MM.1S (cell line): Measurements from ENCODE around the gene CFAP65.

Experiments used
- DNase-seq: peaks from one replicate; pipeline ENCODE4 v3.0.0-alpha.2; 2015
- H2AFZ ChIP-seq: fragments of 300-600 bp; sonication (generic); 2 replicates; pipeline ENCODE4 v1.6.0; 2016; ENCODE audit warnings: antibody characterized with exemption, low read length
- H3F3A ChIP-seq: fragments of 300-600 bp; sonication (generic); 2 replicates; pipeline ENCODE4 v1.6.1; 2016; ENCODE audit warnings: mild to moderate bottlenecking, antibody characterized with exemption, low read length, moderate library complexity, mixed read lengths; ENCODE audit not compliant: insufficient read depth
- H3K27ac ChIP-seq: fragments of 300-600 bp; sonication (generic); 2 replicates; pipeline ENCODE4 v1.5.1; 2016; ENCODE audit warnings: mild to moderate bottlenecking, low read length
- H3K27me3 ChIP-seq: fragments of 300-600 bp; sonication (generic); replicated peaks from 2 replicates; pipeline ENCODE4 v1.6.0; 2016; ENCODE audit warnings: low read length; ENCODE audit not compliant: insufficient read depth
- H3K36me3 ChIP-seq: fragments of 300-600 bp; sonication (generic); replicated peaks from 2 replicates; pipeline ENCODE4 v1.6.1; 2016; ENCODE audit warnings: mild to moderate bottlenecking, low read length, mixed read lengths; ENCODE audit not compliant: insufficient read depth
- H3K4me1 ChIP-seq: fragments of 300-600 bp; sonication (generic); 2 replicates; pipeline ENCODE4 v1.6.1; 2016; ENCODE audit warnings: low read length, mixed read lengths
- H3K4me2 ChIP-seq: fragments of 300-600 bp; sonication (generic); 2 replicates; pipeline ENCODE4 v1.6.0; 2016; ENCODE audit warnings: low read depth, low read length
- H3K4me3 ChIP-seq: fragments of 300-600 bp; sonication (generic); 2 replicates; pipeline ENCODE4 v1.5.1; 2016; ENCODE audit warnings: low read length, mixed read lengths
- H3K79me2 ChIP-seq: fragments of 300-600 bp; sonication (generic); 2 replicates; pipeline ENCODE4 v1.6.1; 2016; ENCODE audit warnings: mixed run types, low read length, mixed read lengths
- H3K9ac ChIP-seq: fragments of 300-600 bp; sonication (generic); 2 replicates; pipeline ENCODE4 v1.6.1; 2016; ENCODE audit warnings: low read length, mixed read lengths
- H3K9me2 ChIP-seq: fragments of 300-600 bp; sonication (generic); replicated peaks from 2 replicates; pipeline ENCODE4 v1.6.1; 2016; ENCODE audit warnings: mild to moderate bottlenecking, low read length, mixed read lengths; ENCODE audit not compliant: insufficient read depth
- H3K9me3 ChIP-seq: fragments of 300-600 bp; sonication (generic); replicated peaks from 2 replicates; pipeline ENCODE4 v1.6.1; 2016; ENCODE audit warnings: mild to moderate bottlenecking, low read length, mixed read lengths; ENCODE audit not compliant: insufficient read depth
- H4K20me1 ChIP-seq: fragments of 300-600 bp; sonication (generic); 2 replicates; pipeline ENCODE4 v1.6.1; 2016; ENCODE audit warnings: mild to moderate bottlenecking, low read length, moderate library complexity, mixed read lengths; ENCODE audit not compliant: insufficient read depth
- EZH2 ChIP-seq: fragments of 300-600 bp; sonication (generic); optimal IDR thresholded peaks from 2 replicates; pipeline ENCODE3; 2017; ENCODE audit warnings: low read depth, mild to moderate bottlenecking, antibody characterized with exemption, low read length, mixed read lengths
- EZH2phosphoT487 ChIP-seq: fragments of 300-600 bp; sonication (generic); IDR thresholded peaks from 2 replicates; pipeline ENCODE4 v1.6.1; 2018; ENCODE audit warnings: antibody characterized with exemption, low read length
- TF ChIP-seq, protein P1 (sequence below): fragments of 300-600 bp; sonication (generic); IDR thresholded peaks from 2 replicates; pipeline ENCODE4 v1.5.1; 2016; ENCODE audit warnings: antibody characterized with exemption, low read length, mixed read lengths

The CFAP65 gene

DNA sequence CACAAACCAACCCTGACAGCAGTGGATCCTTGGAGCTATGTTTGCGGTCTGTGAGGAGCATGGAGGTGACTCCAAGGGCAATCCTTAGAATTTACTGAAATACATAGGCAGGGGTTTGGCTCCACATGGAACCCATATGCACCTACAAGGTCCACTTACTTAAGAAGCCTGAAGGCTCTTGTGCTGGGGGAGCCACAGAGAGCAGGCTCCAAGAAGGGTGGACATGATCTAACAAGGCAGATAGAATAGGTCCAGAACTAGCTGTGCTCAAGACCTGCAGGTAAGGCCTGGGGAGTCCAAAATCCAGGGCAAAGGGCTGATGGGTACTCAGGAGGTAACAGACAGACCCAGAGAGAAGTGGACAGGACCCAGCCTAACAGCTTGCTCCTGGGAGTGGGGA is 83.0 kb downstream of the CFAP65 start:
- H3K27me3 ChIP-seq, result peaks cover 54% of the 10 kb centered on the region
- no peak overlapping the region for H3K9ac ChIP-seq
- no peak overlapping the region for H3K27ac ChIP-seq
- no peaks in the 10 kb centered on the region for H3K79me2 ChIP-seq
- no peaks in the 10 kb centered on the region for H3K9me3 ChIP-seq
- no peak overlapping the region for H3K4me2 ChIP-seq
- H4K20me1 ChIP-seq, result no peaks in the 10 kb centered on the region
- no peaks in the 10 kb centered on the region for H3K36me3 ChIP-seq
- H3K9me2 ChIP-seq, result no peaks in the 10 kb centered on the region
- no peak overlapping the region for H3K4me3 ChIP-seq
- H2AFZ ChIP-seq, result no peak overlapping the region
- no peaks in the 10 kb centered on the region for H3F3A ChIP-seq
- DNase-seq, result no peak
- H3K4me1 ChIP-seq, result no peaks in the 10 kb centered on the region
- TF ChIP-seq, protein P1, sequence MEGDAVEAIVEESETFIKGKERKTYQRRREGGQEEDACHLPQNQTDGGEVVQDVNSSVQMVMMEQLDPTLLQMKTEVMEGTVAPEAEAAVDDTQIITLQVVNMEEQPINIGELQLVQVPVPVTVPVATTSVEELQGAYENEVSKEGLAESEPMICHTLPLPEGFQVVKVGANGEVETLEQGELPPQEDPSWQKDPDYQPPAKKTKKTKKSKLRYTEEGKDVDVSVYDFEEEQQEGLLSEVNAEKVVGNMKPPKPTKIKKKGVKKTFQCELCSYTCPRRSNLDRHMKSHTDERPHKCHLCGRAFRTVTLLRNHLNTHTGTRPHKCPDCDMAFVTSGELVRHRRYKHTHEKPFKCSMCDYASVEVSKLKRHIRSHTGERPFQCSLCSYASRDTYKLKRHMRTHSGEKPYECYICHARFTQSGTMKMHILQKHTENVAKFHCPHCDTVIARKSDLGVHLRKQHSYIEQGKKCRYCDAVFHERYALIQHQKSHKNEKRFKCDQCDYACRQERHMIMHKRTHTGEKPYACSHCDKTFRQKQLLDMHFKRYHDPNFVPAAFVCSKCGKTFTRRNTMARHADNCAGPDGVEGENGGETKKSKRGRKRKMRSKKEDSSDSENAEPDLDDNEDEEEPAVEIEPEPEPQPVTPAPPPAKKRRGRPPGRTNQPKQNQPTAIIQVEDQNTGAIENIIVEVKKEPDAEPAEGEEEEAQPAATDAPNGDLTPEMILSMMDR, result no peak
- TF ChIP-seq EZH2phosphoT487 (no peak), EZH2 (no peak)

DNA sequence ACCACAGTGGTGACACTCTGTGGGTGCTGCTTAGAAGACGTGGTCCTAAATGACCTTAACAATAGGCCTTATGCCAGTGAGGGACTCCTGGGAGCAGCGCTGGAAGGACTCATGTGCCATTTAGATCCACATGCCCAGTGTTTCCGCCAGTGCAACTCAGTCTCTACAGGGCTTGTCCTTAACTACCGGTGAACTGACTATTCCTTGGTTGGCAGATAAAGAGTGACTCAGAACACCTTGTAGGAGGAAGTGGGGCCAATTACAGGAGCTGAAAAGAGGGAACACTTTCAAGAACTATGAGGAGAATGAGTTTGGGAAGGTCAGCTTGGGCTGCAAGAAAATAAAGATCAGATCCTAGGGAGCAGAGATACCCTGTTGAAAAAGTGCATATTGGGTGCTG is 83.6 kb downstream of the CFAP65 start:
- Histone ChIP-seq H3K79me2 (no peaks in the 10 kb centered on the region), H3K9me3 (no peaks in the 10 kb centered on the region), H3K4me3 (no peak overlapping the region), H3K9me2 (no peaks in the 10 kb centered on the region), H3K4me1 (no peaks in the 10 kb centered on the region), H3K4me2 (no peak overlapping the region), H4K20me1 (no peaks in the 10 kb centered on the region), H3K27me3 (peaks cover 49% of the 10 kb centered on the region), H2AFZ (no peak overlapping the region), H3F3A (no peaks in the 10 kb centered on the region), H3K36me3 (no peaks in the 10 kb centered on the region), H3K27ac (no peak overlapping the region), H3K9ac (no peak overlapping the region)
- no peak for DNase-seq
- TF ChIP-seq EZH2phosphoT487, result no peak
- TF ChIP-seq, protein P1, result no peak
- no peak for TF ChIP-seq EZH2

DNA sequence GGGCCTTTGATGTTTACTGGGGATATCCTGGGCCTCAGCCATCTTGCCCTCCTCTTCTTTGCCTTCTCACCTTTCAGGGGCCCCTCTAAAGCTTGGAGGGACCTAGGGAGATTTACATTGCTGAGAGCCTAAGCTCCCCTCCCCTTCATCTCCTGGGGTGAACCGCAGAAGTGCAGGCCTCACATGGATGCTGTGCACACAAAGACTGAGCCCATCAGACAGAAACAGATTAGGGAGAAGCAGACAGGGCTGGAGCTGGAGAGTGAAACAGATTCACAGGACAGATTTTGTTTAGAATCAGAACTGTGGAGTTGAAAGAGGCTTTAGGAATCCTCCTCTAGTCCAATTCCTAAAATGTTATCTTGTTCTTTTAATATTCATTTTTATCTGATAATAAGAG is 85.3 kb downstream of the CFAP65 start:
- Histone ChIP-seq H3K79me2 (no peaks in the 10 kb centered on the region), H3K9me2 (no peaks in the 10 kb centered on the region), H4K20me1 (no peaks in the 10 kb centered on the region), H3K36me3 (no peaks in the 10 kb centered on the region), H3K4me2 (no peak overlapping the region), H3F3A (no peaks in the 10 kb centered on the region), H2AFZ (no peak overlapping the region), H3K27ac (no peak overlapping the region), H3K4me1 (no peaks in the 10 kb centered on the region), H3K27me3 (peaks cover 42% of the 10 kb centered on the region), H3K9ac (no peak overlapping the region), H3K9me3 (no peaks in the 10 kb centered on the region), H3K4me3 (no peak overlapping the region)
- no peak for DNase-seq
- TF ChIP-seq EZH2phosphoT487 (no peak), EZH2 (no peak)
- TF ChIP-seq, protein P1, result no peak
